GM21381 (cell line): ENCODE results near the gene CNGB1.
"Not testable (repeated sequence)": the region's sequence is repeated elsewhere in the genome, so short reads cannot be mapped to it uniquely, and the experiment has no call there.

ENCODE experiments used
- ATAC-seq: cut with Tn5 transposase; IDR thresholded peaks from one replicate; pipeline ENCODE4 v1.9.1; 2021; ENCODE audit warnings: mild to moderate bottlenecking, moderate library complexity; ENCODE audit not compliant: unreplicated experiment

The CNGB1 gene

GRCh38 chr16:57892447-57893096 lies 78.4 kb downstream of the CNGB1 start:
- ATAC-seq, result no peak

- no peak for ATAC-seq
Observed at GRCh38 chr16:57892041-57892440, 78.9 kb downstream of the CNGB1 start.

GRCh38 chr16:57890752-57891111 lies 80.2 kb downstream of the CNGB1 start:
- ATAC-seq, result no peak

GRCh38 chr16:57889960-57890751 lies 80.8 kb downstream of the CNGB1 start:
- no peak for ATAC-seq

GRCh38 chr16:57889522-57889921 lies 81.4 kb downstream of the CNGB1 start:
- no peak for ATAC-seq

GRCh38 chr16:57889111-57889510 lies 81.8 kb downstream of the CNGB1 start:
- ATAC-seq, result no peak

GRCh38 chr16:57888128-57888527 lies 82.8 kb downstream of the CNGB1 start:
- no peak for ATAC-seq

GRCh38 chr16:57887711-57888110 lies 83.2 kb downstream of the CNGB1 start:
- no peak for ATAC-seq

- no peak for ATAC-seq
Observed at GRCh38 chr16:57886427-57886826, 84.5 kb downstream of the CNGB1 start.

- no peak for ATAC-seq
Observed at GRCh38 chr16:57884655-57885133, 86.2 kb downstream of the CNGB1 start.

- no peak for ATAC-seq
Observed at GRCh38 chr16:57883953-57884654, 86.8 kb downstream of the CNGB1 start.

- no peak for ATAC-seq
Observed at GRCh38 chr16:57883480-57883879, 87.4 kb downstream of the CNGB1 start.

- no peak for ATAC-seq
Observed at GRCh38 chr16:57882792-57883191, 88.1 kb downstream of the CNGB1 start.

- ATAC-seq, result no peak
Observed at GRCh38 chr16:57882206-57882605, 88.7 kb downstream of the CNGB1 start.

GRCh38 chr16:57878586-57878985 lies 92.3 kb downstream of the CNGB1 start:
- no peak for ATAC-seq

GRCh38 chr16:57876210-57876609 lies 94.7 kb downstream of the CNGB1 start:
- no peak for ATAC-seq

- ATAC-seq, result no peak
Observed at GRCh38 chr16:57875347-57875746, 95.6 kb downstream of the CNGB1 start.

GRCh38 chr16:57873218-57873617 lies 97.7 kb downstream of the CNGB1 start:
- no peak for ATAC-seq

GRCh38 chr16:57872764-57873163 lies 98.2 kb downstream of the CNGB1 start:
- ATAC-seq, result not testable (repeated sequence)

GRCh38 chr16:57871456-57871855 lies 99.5 kb downstream of the CNGB1 start:
- no peak for ATAC-seq

GRCh38 chr16:57870753-57871454 lies 100.0 kb downstream of the CNGB1 start:
- no peak for ATAC-seq
